HG03175 (cell line): Measurements from ENCODE around the gene FAM114A1.
A peak's percentile ranks its signal among the peaks of the same experiment; 100 is the strongest.
"Not testable (repeated sequence)": the region's sequence is repeated elsewhere in the genome, so short reads cannot be mapped to it uniquely, and the experiment has no call there.

ENCODE experiments used
- ATAC-seq: cut with Tn5 transposase; IDR thresholded peaks from one replicate; pipeline ENCODE4 v1.9.1; 2021; ENCODE audit warnings: mild to moderate bottlenecking, moderate library complexity; ENCODE audit not compliant: unreplicated experiment

FAM114A1 gene

GRCh38 chr4:38898245-38898644, 30.6 kb downstream of the FAM114A1 start:
- no peak for ATAC-seq

GRCh38 chr4:38902221-38902620, 34.6 kb downstream of the FAM114A1 start:
- no peak for ATAC-seq

DNA sequence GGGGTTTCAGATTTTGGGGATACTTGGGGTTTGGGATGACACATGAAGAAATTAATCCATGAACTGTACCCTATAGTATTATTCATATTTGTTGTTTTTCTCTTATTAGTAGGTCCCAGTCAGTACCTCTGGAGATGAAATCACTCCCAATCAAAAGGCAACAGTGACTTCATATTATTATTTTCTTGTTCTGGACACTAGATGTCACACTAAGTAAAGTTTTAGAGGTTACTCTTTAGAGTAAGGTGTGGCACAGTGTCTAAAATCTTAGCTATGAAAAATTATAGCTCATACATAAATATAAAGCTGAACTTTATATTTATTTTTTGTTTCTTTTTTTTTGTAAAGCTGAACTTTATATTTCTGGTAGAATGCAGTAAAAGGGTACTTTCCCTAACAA, 35.1 kb downstream of the FAM114A1 start:
- ATAC-seq, result peak; percentile 56

DNA sequence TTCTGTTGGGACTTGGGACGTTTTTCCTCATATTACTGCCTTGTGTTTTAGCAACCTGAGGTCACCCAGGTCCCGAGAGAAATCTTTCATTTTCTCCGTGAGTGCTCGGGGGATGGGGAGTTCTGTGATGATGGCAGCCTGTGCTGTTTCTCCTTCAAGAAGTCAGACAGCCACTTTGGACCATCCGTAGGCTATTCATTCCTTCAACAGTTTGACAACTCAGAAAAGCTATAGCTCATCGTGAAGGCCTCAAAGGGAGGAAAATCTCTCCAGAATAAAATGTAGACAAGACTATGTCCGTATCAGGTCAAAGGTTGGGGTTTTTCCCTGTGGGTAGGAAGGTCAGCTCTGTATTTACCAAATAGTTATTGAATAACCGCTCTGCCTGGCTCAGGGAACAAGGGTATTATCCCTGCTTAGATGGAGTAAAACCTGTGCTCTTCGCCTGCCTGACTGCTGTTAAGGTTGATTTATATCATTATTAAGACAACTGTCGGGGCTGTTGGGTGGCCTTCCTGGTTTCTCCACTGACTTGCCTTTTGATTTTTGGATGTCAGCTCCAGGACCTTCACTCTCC, 36.6 kb downstream of the FAM114A1 start:
- no peak for ATAC-seq

DNA sequence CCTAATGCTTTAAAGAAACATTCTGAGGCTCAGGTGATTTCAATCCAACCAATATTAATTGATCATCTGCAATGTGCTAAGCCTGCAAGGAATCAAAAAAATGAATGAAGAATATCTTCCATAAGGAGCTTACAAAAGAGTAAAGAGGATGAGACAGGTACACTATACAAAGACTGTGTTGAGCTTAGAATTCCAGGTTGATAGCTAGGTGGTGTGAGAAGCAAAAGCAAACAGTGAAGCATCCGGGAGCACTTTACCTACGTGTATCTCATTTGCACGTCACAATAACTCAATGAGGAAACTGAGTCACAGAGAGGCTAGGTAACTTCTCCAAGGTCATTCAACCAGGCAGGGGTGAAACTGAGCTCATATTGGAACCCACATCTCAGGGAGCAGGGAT, 37.1 kb downstream of the FAM114A1 start:
- ATAC-seq, result no peak

DNA sequence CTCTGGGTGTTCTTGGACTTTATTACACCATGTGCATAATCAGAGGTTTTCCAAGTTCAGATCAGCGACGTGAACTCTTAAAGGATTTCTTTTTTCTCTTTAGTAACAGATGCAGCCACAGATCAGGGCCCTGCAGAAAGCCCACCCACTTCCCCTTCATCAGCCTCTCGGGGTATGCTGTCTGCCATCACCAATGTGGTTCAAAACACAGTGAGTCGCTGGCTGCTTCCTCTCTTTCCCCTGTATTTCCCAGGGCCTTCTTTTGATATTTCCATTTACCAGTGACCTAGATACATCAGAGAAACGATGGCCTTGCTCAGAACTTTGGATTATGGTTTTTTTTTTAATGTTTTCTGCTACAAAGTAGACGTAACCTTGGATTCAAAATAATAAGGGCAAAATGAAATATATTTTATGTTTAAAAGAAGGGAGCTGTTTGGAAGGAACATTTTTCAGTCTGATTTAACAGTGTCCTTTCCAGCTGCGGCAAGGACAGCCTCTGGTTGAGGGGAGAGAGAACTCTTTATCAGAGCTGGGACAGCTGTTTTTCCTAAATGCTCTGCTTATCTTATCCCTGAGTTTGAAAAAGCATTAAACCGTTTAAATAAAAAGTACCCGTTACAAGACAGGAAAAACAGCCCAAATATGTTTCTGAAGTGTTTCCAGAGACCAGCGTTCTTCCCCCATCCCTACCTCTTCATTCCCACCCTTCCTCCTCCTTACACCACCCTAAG, 38.2 kb downstream of the FAM114A1 start:
- no peak for ATAC-seq

GRCh38 chr4:38907696-38908270, 40.2 kb downstream of the FAM114A1 start:
- ATAC-seq, result no peak

- ATAC-seq, result no peak
Measured at GRCh38 chr4:38909015-38909414, 41.4 kb downstream of the FAM114A1 start.

GRCh38 chr4:38911257-38911656, 43.7 kb downstream of the FAM114A1 start:
- ATAC-seq, result no peak

DNA sequence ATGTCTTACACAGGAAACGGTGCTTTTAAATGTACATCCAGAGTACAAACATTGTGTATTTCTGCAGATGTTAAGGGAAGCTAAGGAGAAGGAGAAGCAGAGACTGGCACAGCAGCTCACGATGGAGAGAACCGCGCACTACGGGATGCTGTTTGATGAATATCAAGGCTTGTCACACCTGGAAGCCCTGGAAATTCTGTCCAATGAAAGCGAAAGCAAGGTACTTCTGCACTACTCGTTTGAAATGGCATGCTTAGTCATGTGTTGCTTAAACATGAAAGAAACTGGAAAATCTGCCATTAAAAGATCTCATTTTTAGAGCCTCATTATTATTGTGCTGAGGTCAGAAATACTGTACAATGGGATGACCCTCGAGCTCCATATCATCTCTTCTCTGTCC, 47.2 kb downstream of the FAM114A1 start:
- ATAC-seq, result no peak

DNA sequence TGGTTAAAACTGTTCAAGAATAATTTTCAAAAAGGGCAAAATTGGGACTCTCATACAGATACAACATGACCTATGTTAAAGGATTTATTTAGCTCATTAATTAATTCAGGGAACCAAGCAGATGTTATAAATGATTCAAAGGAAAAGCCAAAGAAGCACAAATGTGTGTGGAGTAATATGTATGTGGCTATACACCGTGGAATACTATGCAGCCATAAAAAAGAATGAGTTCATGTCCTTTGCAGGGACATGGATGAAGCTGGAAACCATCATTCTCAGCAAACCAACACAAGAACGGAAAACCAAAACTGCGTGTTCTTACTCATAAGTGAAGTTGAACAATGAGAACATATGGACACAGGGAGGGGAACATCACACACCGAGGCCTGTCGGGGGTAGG, 48.7 kb downstream of the FAM114A1 start:
- ATAC-seq, result not testable (repeated sequence)

- ATAC-seq, result no peak
Measured at GRCh38 chr4:38917481-38918025, 49.9 kb downstream of the FAM114A1 start.

DNA sequence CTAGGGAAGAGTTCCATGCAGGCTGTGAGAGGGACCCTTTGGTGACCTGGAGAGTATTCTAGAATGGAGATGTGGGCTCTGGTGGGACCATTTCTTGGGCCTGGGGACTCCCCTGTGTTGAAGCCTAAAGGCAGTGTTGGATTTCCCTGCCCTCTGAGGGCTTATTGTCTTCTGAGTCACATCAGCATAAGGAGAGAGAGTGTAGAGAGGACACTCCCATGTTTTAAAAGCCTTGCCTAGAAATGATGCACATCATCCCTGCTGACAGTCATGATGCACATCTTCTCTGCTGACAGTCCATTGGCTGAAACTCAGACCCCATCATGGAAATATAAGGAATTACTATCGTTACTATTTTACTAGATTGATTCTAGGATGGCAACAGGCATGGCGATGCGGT, 51.9 kb downstream of the FAM114A1 start:
- ATAC-seq, result no peak

- no peak for ATAC-seq
Measured at GRCh38 chr4:38920186-38920585, 52.6 kb downstream of the FAM114A1 start.

GRCh38 chr4:38920677-38921076, 53.1 kb downstream of the FAM114A1 start:
- no peak for ATAC-seq

DNA sequence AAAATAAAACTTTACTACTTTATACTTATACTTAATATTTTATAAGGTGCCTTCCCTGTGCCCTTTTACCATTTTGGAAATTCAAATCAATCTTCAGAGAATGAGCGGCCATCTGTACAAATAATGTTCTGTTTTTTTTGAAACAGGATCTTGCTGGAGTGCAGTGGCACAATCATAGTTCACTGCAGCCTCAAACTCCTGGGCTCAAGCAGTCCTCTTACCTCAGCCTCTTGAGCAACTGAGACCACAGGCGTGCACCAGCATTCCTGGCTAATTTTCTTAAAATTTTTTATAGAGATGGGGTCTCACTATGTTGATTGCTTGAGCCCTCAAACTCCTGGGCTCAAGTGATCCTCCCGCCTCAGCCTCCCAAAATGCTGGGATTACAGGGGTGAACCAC, 53.5 kb downstream of the FAM114A1 start:
- ATAC-seq, result no peak

GRCh38 chr4:38923746-38924145, 56.1 kb downstream of the FAM114A1 start:
- ATAC-seq, result no peak

GRCh38 chr4:38924353-38924752, 56.7 kb downstream of the FAM114A1 start:
- no peak for ATAC-seq

- ATAC-seq, result no peak
Measured at GRCh38 chr4:38925492-38926413, 58.1 kb downstream of the FAM114A1 start.

DNA sequence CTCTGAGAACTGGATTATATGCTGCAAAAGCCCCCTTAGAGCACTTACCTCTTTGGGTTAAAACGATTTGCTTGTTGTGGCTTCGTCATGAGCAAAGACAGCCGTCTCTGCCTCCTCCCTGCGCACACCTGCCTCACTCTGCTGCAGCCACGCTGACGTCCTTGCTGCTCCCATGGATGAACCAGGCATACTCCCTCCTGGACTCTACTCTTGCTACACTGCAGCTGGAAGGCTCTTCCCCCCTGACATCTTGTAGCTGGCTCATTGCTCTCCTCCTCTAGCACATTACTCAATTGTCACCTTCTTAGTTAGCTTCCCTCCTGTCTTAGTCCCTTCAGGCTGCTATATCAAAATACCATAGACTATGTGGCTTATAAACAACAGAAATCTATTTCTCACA, 59.3 kb downstream of the FAM114A1 start:
- ATAC-seq, result no peak

DNA sequence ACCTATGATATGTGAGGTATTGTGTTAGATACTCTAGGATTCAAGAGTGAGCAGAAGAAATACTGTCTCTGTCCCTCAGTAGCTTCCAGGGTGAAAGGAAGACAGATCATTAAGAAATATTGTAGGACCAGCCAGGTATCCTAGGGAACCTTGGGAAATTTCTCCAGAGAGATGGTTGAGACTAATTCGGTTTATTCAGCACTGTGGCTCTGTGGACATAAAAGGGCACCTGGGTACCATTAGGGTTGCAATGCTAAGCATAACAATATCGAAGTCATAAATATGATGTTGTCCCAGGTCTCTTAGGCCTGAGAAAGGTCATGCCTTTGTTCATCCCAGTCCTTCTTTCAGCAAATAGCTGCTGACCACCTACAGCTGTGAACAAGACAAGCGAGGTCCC, 61.0 kb downstream of the FAM114A1 start:
- no peak for ATAC-seq
